Naive thymus-derived CD4-positive, alpha-beta T cell (primary cell): ENCODE data around the gene RBBP9. TPM values are rescaled to one million over a fixed set of nuclear protein-coding genes. Genes with fewer than 3 reads are reported as not detected.

Experiments used
- ATAC-seq: fragments of 150-1000 bp; cut with Tn5 transposase; 2 replicates; pipeline ENCODE4 v1.10.0; 2021; ENCODE audit warnings: mild to moderate bottlenecking, moderate library complexity
- CTCF ChIA-PET: fragments of 350-600 bp; sonication (Branson Sonifier 250); formaldehyde crosslinking; loops from one replicate; lab custom pipeline; 2021; ENCODE audit warnings: antibody characterized with exemption; lab: Charles Lee
- POLR2A ChIA-PET: fragments of 350-600 bp; sonication (Branson Sonifier 250); formaldehyde crosslinking; loops from one replicate; lab custom pipeline; 2021; ENCODE audit warnings: antibody characterized with exemption, inconsistent platforms; lab: Charles Lee
- DNase-seq, 9 donors: peaks; one replicate each; pipeline versions ENCODE4 v3.0.0 to v3.0.0-alpha.2; 2020 to 2022; ENCODE audit warnings: mixed read lengths in 1 of 9
- H3K27ac ChIP-seq: one replicate; pipeline ENCODE4 v1.7.0; 2013; ENCODE audit warnings: mild to moderate bottlenecking, low read depth, low read length, moderate library complexity
- H3K27me3 ChIP-seq, 2 donors: one replicate each; pipeline ENCODE4 v1.7.0; 2013; ENCODE audit warnings: low read length in 2 of 2, mild to moderate bottlenecking in 2 of 2, moderate library complexity in 2 of 2; ENCODE audit not compliant: control insufficient read depth in 2 of 2, insufficient read depth in 2 of 2
- H3K36me3 ChIP-seq, 3 experiments: 1 replicate in 2 of 3; 2 replicates in 1 of 3; pipeline ENCODE4 v1.7.0; 2013; ENCODE audit warnings: low read length in 3 of 3, mild to moderate bottlenecking in 3 of 3, moderate library complexity in 1 of 3; ENCODE audit not compliant: insufficient read depth in 3 of 3, control insufficient read depth in 2 of 3
- H3K4me1 ChIP-seq, 2 donors: one replicate each; pipeline ENCODE4 v1.7.0; 2013; ENCODE audit warnings: low read length in 2 of 2, mild to moderate bottlenecking in 2 of 2, moderate library complexity in 1 of 2; ENCODE audit not compliant: control insufficient read depth in 2 of 2, insufficient read depth in 2 of 2
- H3K4me3 ChIP-seq: 2 replicates; pipeline ENCODE4 v1.7.0; 2013; ENCODE audit warnings: mild to moderate bottlenecking, low read length
- H3K9me3 ChIP-seq, 3 experiments: 1 replicate in 2 of 3; 2 replicates in 1 of 3; pipeline ENCODE4 v1.7.0; 2013; ENCODE audit warnings: low read length in 3 of 3; ENCODE audit not compliant: control insufficient read depth in 2 of 3
- H3K27ac Mint-ChIP-seq, 9 donors: one replicate each; pipeline ENCODE4 v1.8.0; 2020 to 2022; ENCODE audit warnings: mixed read lengths in 9 of 9, mild to moderate bottlenecking in 8 of 9, moderate library complexity in 5 of 9, inconsistent platforms in 2 of 9
- H3K27me3 Mint-ChIP-seq, 5 donors: one replicate each; pipeline ENCODE4 v1.8.0; 2021 to 2022; ENCODE audit warnings: mixed read lengths in 5 of 5, mild to moderate bottlenecking in 1 of 5
- H3K36me3 Mint-ChIP-seq, 5 donors: one replicate each; pipeline ENCODE4 v1.8.0; 2020 to 2022; ENCODE audit warnings: mixed read lengths in 5 of 5, mild to moderate bottlenecking in 3 of 5, inconsistent platforms in 1 of 5
- H3K4me1 Mint-ChIP-seq, 7 donors: one replicate each; pipeline ENCODE4 v1.8.0; 2020 to 2022; ENCODE audit warnings: mixed read lengths in 7 of 7, mild to moderate bottlenecking in 3 of 7, inconsistent platforms in 1 of 7
- H3K4me3 Mint-ChIP-seq, 10 donors: one replicate each; pipeline ENCODE4 v1.8.0; 2020 to 2022; ENCODE audit warnings: mild to moderate bottlenecking in 10 of 10, mixed read lengths in 10 of 10, moderate library complexity in 6 of 10, inconsistent platforms in 2 of 10
- H3K9me3 Mint-ChIP-seq, 11 donors: one replicate each; pipeline ENCODE4 v1.8.0; 2020 to 2022; ENCODE audit warnings: mixed read lengths in 11 of 11, mild to moderate bottlenecking in 4 of 11, inconsistent platforms in 1 of 11, moderate library complexity in 1 of 11
- intact Hi-C, 2 donors: fragments of 100-400 bp; cut with micrococcal nuclease; formaldehyde crosslinking; loops; one replicate each; pipeline ENCODE4 v1.15.1; 2023
- polyA plus RNA-seq, 2 donors: library from polyadenylated mRNA; unstranded; fragments of 300-500 nt; fragmentation: Illumina TruSeq; gene quantifications; one replicate each; pipeline ENCODE4 v1.2.3, GENCODE V29; 2021
- total RNA-seq, 6 experiments: library from RNA in 5 of 6; stranded (reverse) in 5 of 6; gene quantifications; 1 replicate in 5 of 6; 2 replicates in 1 of 6; pipeline ENCODE4 v1.2.3 and lab custom pipeline; 2021 to 2026

Gene RBBP9
- total RNA-seq, result 10 to 100 TPM in 1 of 5 experiments, 1 to 10 TPM in 4; 4.9 to 16.4 (median 6.1) TPM
- polyA plus RNA-seq, result 1 to 10 TPM; 6.9 to 8.1 TPM
- 8.9 reads per million, percentile 33 among the genes with 10 or more reads in this experiment for total RNA-seq (lab: John Stamatoyannopoulos, UW)

- Mint-ChIP-seq H3K36me3 (peaks cover 6 to 11% (median 7%) of the 10 kb centered on the region in 5 donors), H3K9me3 (no peaks in the 10 kb centered on the region), H3K4me3 (peak within 1 kb of the TSS; percentile 92 to 99 (median 96)), H3K4me1 (peaks cover 10 to 25% (median 22%) of the 10 kb centered on the region in 7 donors), H3K27ac (peak within 1 kb of the TSS; percentile 62 to 96 (median 94)), H3K27me3 (peaks cover 0 to 3% (median 3%) of the 10 kb centered on the region in 5 donors)
- POLR2A ChIA-PET, result interaction anchor here (0.9 to 4.3 kb wide), 8 partner anchors 11 to 360 kb away, joined by 3 to 110 read pairs (median 5); partner anchors contain the start of genes DZANK1, POLR3F, SEC23B and SMIM26
- H3K27ac ChIP-seq, result peak within 1 kb of the TSS; percentile 91
- H3K9me3 ChIP-seq, result no peaks in the 10 kb centered on the region
- no peaks in the 10 kb centered on the region for H3K36me3 ChIP-seq
- H3K4me1 ChIP-seq, result peaks cover 5 to 7% of the 10 kb centered on the region in 2 donors
- peak within 1 kb of the TSS; percentile 98 for H3K4me3 ChIP-seq
- CTCF ChIA-PET, result interaction anchor here (0.6 to 3.4 kb wide), 3 partner anchors 10 to 30 kb away, joined by 3 to 22 read pairs (median 9); partner anchors contain the start of genes DZANK1, POLR3F and SEC23B
- ATAC-seq (peak; percentile 98), DNase-seq (peak; percentile 58 to 77 (median 68))
- intact Hi-C loops, result loop anchor here (1.0 to 2.0 kb wide), 4 partner anchors 10 to 208 kb away; partner anchors contain the start of genes DZANK1 (in 2 of the 2), POLR3F (in 2 of the 2), SEC23B (in 2 of the 2) and ZNF133 (in 2 of the 2)
- H3K27me3 ChIP-seq, result no peaks in the 10 kb centered on the region
Measured at GRCh38 chr20:18496740-18497592, at the start of gene RBBP9. TSS of gene RBBP9 (minus strand) at chr20:18497225. CDS start at chr20:18497167, 58 bp downstream.

GRCh38 chr20:18545566-18545965 lies 48.5 kb upstream of the RBBP9 start:
- Mint-ChIP-seq H3K4me1 (peaks cover 0 to 6% (median 0%) of the 10 kb centered on the region in 7 donors), H3K4me3 (no peak overlapping the region), H3K27me3 (no peaks in the 10 kb centered on the region), H3K27ac (peak overlapping the region in 1 of 9 donors; percentile 34), H3K9me3 (no peaks in the 10 kb centered on the region), H3K36me3 (peaks cover 29 to 69% (median 34%) of the 10 kb centered on the region in 5 donors)
- ATAC-seq (no peak), DNase-seq (no peak)
- intact Hi-C loops, result no loop called here
- CTCF ChIA-PET, result no interaction called here
- H3K9me3 ChIP-seq, result no peaks in the 10 kb centered on the region
- no peak overlapping the region for H3K4me3 ChIP-seq
- H3K27me3 ChIP-seq, result no peaks in the 10 kb centered on the region
- H3K36me3 ChIP-seq, result peaks cover 6 to 84% (median 12%) of the 10 kb centered on the region in 3 experiments
- no peak overlapping the region for H3K27ac ChIP-seq
- no peaks in the 10 kb centered on the region for H3K4me1 ChIP-seq
- POLR2A ChIA-PET, result no interaction called here

DNA sequence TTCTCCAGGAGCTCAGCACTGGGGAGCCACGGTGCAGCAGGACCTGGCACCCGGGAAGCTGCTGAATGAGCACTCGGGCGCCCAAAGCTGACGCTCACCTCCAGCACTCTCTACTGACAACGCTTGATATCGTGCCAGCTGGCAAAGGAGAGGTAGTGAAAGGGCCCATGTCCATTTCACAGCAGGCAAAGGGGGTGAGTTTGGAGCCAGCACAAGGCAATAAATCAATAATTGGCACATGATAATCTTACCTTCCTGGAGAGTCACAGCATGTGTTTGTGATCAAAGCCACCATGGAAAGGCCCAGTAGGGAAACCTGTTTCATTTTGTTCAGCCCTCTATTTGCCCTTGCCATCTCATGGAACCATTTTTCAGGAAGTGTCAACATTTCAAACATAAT lies 46.9 kb upstream of the RBBP9 start:
- POLR2A ChIA-PET, result no interaction called here
- DNase-seq (no peak), ATAC-seq (no peak)
- Mint-ChIP-seq H3K27me3 (no peaks in the 10 kb centered on the region), H3K9me3 (no peaks in the 10 kb centered on the region), H3K36me3 (peaks cover 34 to 73% (median 39%) of the 10 kb centered on the region in 5 donors), H3K4me3 (no peak overlapping the region), H3K4me1 (peaks cover 0 to 10% (median 0%) of the 10 kb centered on the region in 7 donors), H3K27ac (peak overlapping the region in 2 of 9 donors; percentile 23 to 43)
- Histone ChIP-seq H3K27me3 (no peaks in the 10 kb centered on the region), H3K4me1 (no peaks in the 10 kb centered on the region), H3K36me3 (peaks cover 5 to 82% (median 12%) of the 10 kb centered on the region in 3 experiments), H3K27ac (no peak overlapping the region), H3K4me3 (no peak overlapping the region), H3K9me3 (no peaks in the 10 kb centered on the region)
- intact Hi-C loops, result no loop called here
- CTCF ChIA-PET, result no interaction called here

DNA sequence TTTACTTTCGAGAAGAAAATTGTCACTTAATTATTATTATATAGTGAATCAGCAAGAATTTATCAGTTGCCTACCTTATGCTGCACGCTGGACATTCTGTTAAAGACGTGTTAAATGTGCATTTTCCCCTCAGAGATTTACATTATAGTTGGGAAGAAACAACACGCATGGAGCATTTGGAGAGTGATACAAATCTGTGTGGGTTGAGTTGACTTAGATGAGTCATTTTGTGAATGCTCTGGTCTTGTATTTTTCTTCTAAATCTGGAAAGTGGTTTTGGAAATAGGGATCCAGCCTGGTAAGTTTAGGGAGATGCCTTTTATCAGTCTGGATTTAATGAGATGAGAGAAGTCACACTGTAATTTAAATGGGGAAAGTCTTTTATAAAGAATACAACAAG lies 46.2 kb upstream of the RBBP9 start:
- CTCF ChIA-PET, result no interaction called here
- Histone ChIP-seq H3K4me1 (no peaks in the 10 kb centered on the region), H3K36me3 (peaks cover 5 to 74% (median 12%) of the 10 kb centered on the region in 3 experiments), H3K4me3 (no peak overlapping the region), H3K27me3 (no peaks in the 10 kb centered on the region), H3K27ac (no peak overlapping the region), H3K9me3 (no peaks in the 10 kb centered on the region)
- POLR2A ChIA-PET, result no interaction called here
- peak overlapping the region in 1 of 9 donors; percentile 23 for H3K27ac Mint-ChIP-seq
- H3K4me3 Mint-ChIP-seq, result no peak overlapping the region
- intact Hi-C loops, result no loop called here
- ATAC-seq, result no peak
- peaks cover 30 to 68% (median 38%) of the 10 kb centered on the region in 5 donors for H3K36me3 Mint-ChIP-seq
- no peak for DNase-seq
- peaks cover 0 to 8% (median 0%) of the 10 kb centered on the region in 7 donors for H3K4me1 Mint-ChIP-seq
- no peaks in the 10 kb centered on the region for H3K27me3 Mint-ChIP-seq
- no peaks in the 10 kb centered on the region for H3K9me3 Mint-ChIP-seq

DNA sequence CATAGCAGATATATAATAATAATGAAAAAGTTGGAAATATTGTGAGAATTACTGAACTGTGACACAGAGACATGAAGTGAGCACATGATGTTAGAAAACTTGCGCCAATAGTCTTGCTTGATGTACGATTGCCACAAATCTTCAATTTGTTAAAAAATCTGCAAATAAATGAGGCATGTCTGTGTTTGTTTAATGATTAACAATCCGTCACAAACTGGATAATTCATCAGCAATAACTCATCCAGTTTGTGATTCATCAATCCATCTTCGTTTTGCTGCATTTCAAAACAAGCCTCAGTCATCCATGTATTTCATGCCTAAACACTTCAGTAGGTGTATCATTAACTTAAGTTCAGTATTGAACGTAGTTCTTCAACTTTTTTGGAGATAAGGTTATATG lies 44.7 kb upstream of the RBBP9 start:
- Mint-ChIP-seq H3K36me3 (peaks cover 34 to 69% (median 39%) of the 10 kb centered on the region in 5 donors), H3K4me3 (no peak overlapping the region), H3K27me3 (no peaks in the 10 kb centered on the region), H3K9me3 (peaks cover 0 to 2% (median 0%) of the 10 kb centered on the region in 11 donors), H3K4me1 (peaks cover 0 to 8% (median 0%) of the 10 kb centered on the region in 7 donors), H3K27ac (no peak overlapping the region)
- H3K36me3 ChIP-seq, result peaks cover 0 to 66% (median 9%) of the 10 kb centered on the region in 3 experiments
- POLR2A ChIA-PET, result no interaction called here
- no peak overlapping the region for H3K27ac ChIP-seq
- no peak overlapping the region for H3K4me3 ChIP-seq
- H3K4me1 ChIP-seq, result no peaks in the 10 kb centered on the region
- intact Hi-C loops, result no loop called here
- CTCF ChIA-PET, result no interaction called here
- no peak for DNase-seq
- no peaks in the 10 kb centered on the region for H3K27me3 ChIP-seq
- H3K9me3 ChIP-seq, result no peaks in the 10 kb centered on the region
- no peak for ATAC-seq

- Histone ChIP-seq H3K36me3 (peaks cover 11 to 64% (median 16%) of the 10 kb centered on the region in 3 experiments), H3K9me3 (no peaks in the 10 kb centered on the region), H3K27me3 (no peaks in the 10 kb centered on the region), H3K4me3 (no peak overlapping the region), H3K4me1 (no peaks in the 10 kb centered on the region), H3K27ac (no peak overlapping the region)
- intact Hi-C loops, result no loop called here
- ChIA-PET POLR2A (no interaction called here), CTCF (no interaction called here)
- H3K4me1 Mint-ChIP-seq, result peaks cover 0 to 8% (median 0%) of the 10 kb centered on the region in 7 donors
- ATAC-seq, result no peak
- peaks cover 0 to 3% (median 0%) of the 10 kb centered on the region in 11 donors for H3K9me3 Mint-ChIP-seq
- H3K27ac Mint-ChIP-seq, result no peak overlapping the region
- H3K36me3 Mint-ChIP-seq, result peaks cover 24 to 69% (median 47%) of the 10 kb centered on the region in 5 donors
- H3K4me3 Mint-ChIP-seq, result no peak overlapping the region
- DNase-seq, result no peak
- H3K27me3 Mint-ChIP-seq, result no peaks in the 10 kb centered on the region
Measured at GRCh38 chr20:18537651-18538050, 40.6 kb upstream of the RBBP9 start.
